ENCODE measurements around the gene PRSS2. TPM values are rescaled to one million over a fixed set of nuclear protein-coding genes. Genes with fewer than 3 reads are reported as not detected.

The PRSS2 gene
- total RNA-seq, 2 experiments from 2014 or later, result not detected

DNA sequence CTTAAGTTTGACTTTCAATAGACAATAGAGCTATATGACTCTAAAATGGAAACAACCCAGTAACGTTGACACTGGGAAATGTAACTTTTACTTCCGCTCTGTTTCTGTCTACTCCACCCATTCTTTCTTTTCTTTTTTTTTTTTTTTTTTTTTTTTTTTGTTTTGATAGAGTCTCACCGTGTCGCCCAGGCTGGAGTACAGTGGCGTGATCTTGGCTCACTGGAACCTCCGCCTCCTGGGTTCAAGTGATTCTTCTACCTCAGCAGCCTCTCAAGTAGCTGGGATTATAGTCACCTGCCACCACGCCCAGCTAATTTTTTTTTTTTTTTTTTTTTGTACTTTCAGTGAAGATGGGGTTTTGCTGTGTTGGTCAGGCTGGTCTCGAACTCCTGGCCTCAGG is 13.9 kb downstream of the PRSS2 start:
- peak overlapping the region; percentile 71 for H3K4me3 Mint-ChIP-seq
- no peaks in the 10 kb centered on the region for H3K27me3 Mint-ChIP-seq
- peaks cover 18% of the 10 kb centered on the region for H3K4me1 Mint-ChIP-seq
- ChIA-PET POLR2A (interaction anchor here (1.0 to 21.1 kb wide), 5 partner anchors 22 to 249 kb away, joined by 3 to 2273 read pairs (median 16); no protein-coding TSS in a partner anchor), CTCF (interaction anchor here (0.6 to 12.9 kb wide), 8 partner anchors 13 to 591 kb away, joined by 3 to 300 read pairs (median 8); no protein-coding TSS in a partner anchor)
- DNase-seq, result peak; percentile 59
- H3K9me3 Mint-ChIP-seq, result no peaks in the 10 kb centered on the region
- H3K27ac Mint-ChIP-seq, result peak overlapping the region; percentile 89
- peaks cover 30% of the 10 kb centered on the region for H3K36me3 Mint-ChIP-seq (ENCODE audit: low read depth)

DNA sequence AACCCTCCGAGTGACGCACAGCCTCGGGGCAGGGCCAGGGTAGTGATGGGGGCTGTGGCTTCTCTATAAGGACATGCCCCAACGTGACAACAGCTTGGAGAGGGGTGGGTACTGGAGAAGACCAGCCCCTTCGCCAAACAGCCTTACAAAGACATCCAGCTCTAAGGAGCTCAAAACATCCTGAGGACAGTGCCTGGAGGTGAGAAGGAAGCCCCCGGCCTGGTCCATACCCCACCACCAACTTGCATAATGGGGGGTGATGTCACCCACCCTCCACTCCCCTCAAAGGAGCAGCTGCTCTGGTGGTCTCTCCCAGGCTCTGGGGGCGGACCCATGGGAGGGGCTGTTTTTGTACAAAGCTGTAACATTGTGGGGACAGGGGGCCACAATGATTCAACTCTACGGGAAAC is 15.1 kb downstream of the PRSS2 start:
- Mint-ChIP-seq H3K36me3 (ENCODE audit: low read depth) (peaks cover 41% of the 10 kb centered on the region), H3K27ac (peak overlapping the region; percentile 89), H3K4me3 (peak overlapping the region; percentile 71), H3K27me3 (no peaks in the 10 kb centered on the region), H3K4me1 (peaks cover 24% of the 10 kb centered on the region), H3K9me3 (no peaks in the 10 kb centered on the region)
- CTCF ChIA-PET, result interaction anchor here (1.4 to 12.9 kb wide), 4 partner anchors 12 to 250 kb away, joined by 4 to 300 read pairs (median 23); no protein-coding TSS in a partner anchor
- peak; percentile 84 for DNase-seq
- POLR2A ChIA-PET, result interaction anchor here (1.0 to 21.1 kb wide), 5 partner anchors 14 to 322 kb away, joined by 3 to 2273 read pairs (median 16); partner anchors contain the start of gene PRSS2

DNA sequence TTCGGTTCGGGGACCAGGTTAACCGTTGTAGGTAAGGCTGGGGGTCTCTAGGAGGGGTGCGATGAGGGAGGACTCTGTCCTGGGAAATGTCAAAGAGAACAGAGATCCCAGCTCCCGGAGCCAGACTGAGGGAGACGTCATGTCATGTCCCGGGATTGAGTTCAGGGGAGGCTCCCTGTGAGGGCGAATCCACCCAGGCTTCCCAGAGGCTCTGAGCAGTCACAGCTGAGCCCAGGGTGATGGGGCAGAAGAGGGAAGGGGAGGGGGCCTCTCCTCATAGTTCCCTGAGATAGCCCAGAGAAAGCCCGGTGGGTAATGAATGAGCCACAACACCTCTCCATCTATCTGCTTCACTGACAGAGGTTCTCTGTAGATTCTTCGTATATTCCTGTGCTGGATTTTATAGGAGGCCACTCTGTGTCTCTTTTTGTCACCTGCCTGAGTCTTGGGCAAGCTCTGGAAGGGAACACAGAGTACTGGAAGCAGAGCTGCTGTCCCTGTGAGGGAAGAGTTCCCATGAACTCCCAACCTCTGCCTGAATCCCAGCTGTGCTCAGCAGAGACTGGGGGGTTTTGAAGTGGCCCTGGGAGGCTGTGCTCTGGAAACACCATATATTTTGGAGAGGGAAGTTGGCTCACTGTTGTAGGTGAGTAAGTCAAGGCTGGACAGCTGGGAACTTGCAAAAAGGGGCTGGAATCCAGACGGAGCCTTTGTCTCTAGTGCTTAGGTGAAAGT is 16.4 kb downstream of the PRSS2 start:
- ChIA-PET POLR2A (interaction anchor here (0.8 to 21.1 kb wide), 8 partner anchors 20 to 479 kb away, joined by 3 to 2273 read pairs (median 4); no protein-coding TSS in a partner anchor), CTCF (interaction anchor here (0.5 to 12.9 kb wide), 4 partner anchors 9 to 460 kb away, joined by 3 to 300 read pairs (median 4); no protein-coding TSS in a partner anchor)
- Mint-ChIP-seq H3K4me1 (peaks cover 32% of the 10 kb centered on the region), H3K9me3 (no peaks in the 10 kb centered on the region), H3K27ac (peak overlapping the region; percentile 89), H3K27me3 (no peaks in the 10 kb centered on the region), H3K36me3 (ENCODE audit: low read depth) (peaks cover 54% of the 10 kb centered on the region), H3K4me3 (peak overlapping the region; percentile 93)
- DNase-seq, result no peak

DNA sequence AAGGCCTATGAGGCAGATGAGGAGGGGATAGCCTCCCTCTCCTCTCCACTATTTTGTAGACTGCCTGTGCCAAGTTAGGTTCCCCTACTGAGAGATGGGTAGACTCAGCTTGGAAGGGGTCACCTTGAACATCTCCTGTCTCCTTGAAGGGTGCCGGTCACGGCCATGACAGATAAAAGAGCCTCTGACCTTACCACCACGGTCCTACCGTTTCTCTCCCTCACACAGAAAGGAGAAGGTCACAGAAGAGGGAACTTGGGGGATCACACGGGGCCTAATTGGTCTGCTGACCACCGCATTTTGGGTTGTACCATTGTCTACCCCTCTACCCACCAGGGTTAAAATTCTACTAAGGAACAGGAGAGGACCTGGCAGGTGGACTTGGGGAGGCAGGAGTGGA is 17.0 kb downstream of the PRSS2 start:
- POLR2A ChIA-PET, result interaction anchor here (0.8 to 21.1 kb wide), 10 partner anchors 19 to 479 kb away, joined by 3 to 2273 read pairs (median 4); no protein-coding TSS in a partner anchor
- Mint-ChIP-seq H3K9me3 (no peaks in the 10 kb centered on the region), H3K27ac (peak overlapping the region; percentile 89), H3K4me3 (peak overlapping the region; percentile 93), H3K4me1 (peaks cover 33% of the 10 kb centered on the region), H3K36me3 (ENCODE audit: low read depth) (peaks cover 60% of the 10 kb centered on the region), H3K27me3 (no peaks in the 10 kb centered on the region)
- CTCF ChIA-PET, result interaction anchor here (0.5 to 12.9 kb wide), 4 partner anchors 9 to 461 kb away, joined by 3 to 300 read pairs (median 4); no protein-coding TSS in a partner anchor
- DNase-seq, result no peak

DNA sequence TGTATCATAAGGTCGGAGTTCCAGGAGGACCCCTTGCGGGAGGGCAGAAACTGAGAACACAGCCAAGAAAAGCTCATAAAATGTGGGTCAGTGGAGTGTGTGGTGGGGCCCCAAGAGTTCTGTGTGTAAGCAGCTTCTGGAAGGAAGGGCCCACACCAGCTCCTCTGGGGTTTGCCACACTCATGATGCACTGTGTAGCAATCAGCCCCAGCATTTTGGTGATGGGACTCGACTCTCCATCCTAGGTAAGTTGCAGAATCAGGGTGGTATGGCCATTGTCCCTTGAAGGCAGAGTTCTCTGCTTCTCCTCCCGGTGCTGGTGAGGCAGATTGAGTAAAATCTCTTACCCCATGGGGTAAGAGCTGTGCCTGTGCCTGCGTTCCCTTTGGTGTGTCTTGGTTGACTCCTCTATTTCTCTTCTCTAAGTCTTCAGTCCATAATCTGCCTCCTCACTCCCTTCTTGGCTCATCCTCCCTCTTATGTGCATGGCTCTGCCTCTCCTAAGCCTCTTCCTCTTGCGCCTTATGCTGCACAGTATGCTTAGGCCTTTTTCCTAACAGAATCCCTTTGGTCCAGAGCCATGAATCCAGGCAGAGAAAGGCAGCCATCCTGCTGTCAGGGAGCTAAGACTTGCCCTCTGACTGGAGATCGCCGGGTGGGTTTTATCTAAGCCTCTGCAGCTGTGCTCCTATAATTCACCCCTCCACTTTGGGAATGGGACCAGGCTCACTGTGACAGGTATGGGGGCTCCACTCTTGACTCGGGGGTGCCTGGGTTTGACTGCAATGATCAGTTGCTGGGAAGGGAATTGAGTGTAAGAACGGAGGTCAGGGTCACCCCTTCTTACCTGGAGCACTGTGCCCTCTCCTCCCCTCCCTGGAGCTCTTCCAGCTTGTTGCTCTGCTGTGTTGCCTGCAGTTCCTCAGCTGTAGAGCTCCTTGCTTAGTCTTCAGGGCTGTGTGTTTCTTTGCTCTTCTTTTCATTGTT is 17.8 kb downstream of the PRSS2 start:
- peaks cover 36% of the 10 kb centered on the region for H3K4me1 Mint-ChIP-seq
- CTCF ChIA-PET, result interaction anchor here (1.1 to 12.9 kb wide), 5 partner anchors 8 to 74 kb away, joined by 3 to 300 read pairs (median 3); no protein-coding TSS in a partner anchor
- H3K27me3 Mint-ChIP-seq, result no peaks in the 10 kb centered on the region
- H3K4me3 Mint-ChIP-seq, result peak overlapping the region; percentile 93
- peak overlapping the region; percentile 89 for H3K27ac Mint-ChIP-seq
- DNase-seq, result no peak
- H3K9me3 Mint-ChIP-seq, result no peaks in the 10 kb centered on the region
- POLR2A ChIA-PET, result interaction anchor here (0.6 to 21.1 kb wide), 14 partner anchors 18 to 480 kb away, joined by 3 to 2273 read pairs (median 3); no protein-coding TSS in a partner anchor
- H3K36me3 Mint-ChIP-seq (ENCODE audit: low read depth), result peaks cover 66% of the 10 kb centered on the region

DNA sequence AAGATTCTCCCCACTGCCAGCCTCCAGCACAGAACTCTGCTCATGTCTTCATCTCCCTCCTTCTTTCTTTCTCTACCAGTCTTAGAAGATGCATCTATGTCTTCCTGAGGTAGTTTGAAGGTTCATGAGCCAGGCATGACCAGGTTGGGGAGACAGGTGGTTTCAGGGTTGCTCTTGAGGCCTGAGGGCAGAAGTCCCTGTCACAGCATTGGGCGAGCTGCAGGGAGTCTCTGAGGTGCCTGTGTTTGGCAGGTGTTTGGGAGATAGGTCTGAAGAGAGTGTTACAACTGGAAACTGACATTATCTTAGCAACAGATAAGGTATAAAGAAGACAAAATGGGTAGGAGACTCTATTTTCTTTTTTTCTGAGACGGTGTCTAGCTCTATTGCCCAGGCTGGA is 18.7 kb downstream of the PRSS2 start:
- peak overlapping the region; percentile 89 for H3K27ac Mint-ChIP-seq
- H3K27me3 Mint-ChIP-seq, result no peaks in the 10 kb centered on the region
- no peak for DNase-seq
- ChIA-PET POLR2A (interaction anchor here (0.7 to 21.1 kb wide), 8 partner anchors 17 to 481 kb away, joined by 3 to 2273 read pairs (median 3); no protein-coding TSS in a partner anchor), CTCF (interaction anchor here (1.1 to 12.9 kb wide), 3 partner anchors 9 to 74 kb away, joined by 3 to 300 read pairs (median 4); no protein-coding TSS in a partner anchor)
- H3K4me3 Mint-ChIP-seq, result peak overlapping the region; percentile 93
- H3K4me1 Mint-ChIP-seq, result peaks cover 42% of the 10 kb centered on the region
- peaks cover 72% of the 10 kb centered on the region for H3K36me3 Mint-ChIP-seq (ENCODE audit: low read depth)
- no peaks in the 10 kb centered on the region for H3K9me3 Mint-ChIP-seq

DNA sequence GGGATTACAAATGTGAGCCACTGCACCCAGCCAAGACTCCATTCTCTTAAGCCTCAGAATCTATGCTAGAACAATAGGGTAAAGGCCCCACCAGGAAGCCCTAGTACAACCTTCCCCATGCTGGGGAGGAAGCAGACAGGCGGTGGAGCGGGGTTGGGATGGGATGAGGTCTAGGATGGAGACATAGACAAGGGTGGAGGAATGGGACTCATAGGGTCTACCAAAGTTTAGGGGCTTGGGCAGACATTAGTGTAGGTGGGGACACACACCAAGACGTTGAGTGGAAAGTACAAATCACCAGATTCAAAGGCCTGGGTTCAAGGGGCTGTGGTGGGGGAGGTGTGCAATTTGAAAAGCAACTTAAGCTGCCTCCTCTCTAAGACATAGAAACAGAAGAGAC is 19.3 kb downstream of the PRSS2 start:
- Mint-ChIP-seq H3K36me3 (ENCODE audit: low read depth) (peaks cover 72% of the 10 kb centered on the region), H3K27ac (peak overlapping the region; percentile 89), H3K9me3 (no peaks in the 10 kb centered on the region), H3K27me3 (no peaks in the 10 kb centered on the region), H3K4me1 (peaks cover 46% of the 10 kb centered on the region), H3K4me3 (peak overlapping the region; percentile 93)
- POLR2A ChIA-PET, result interaction anchor here (0.8 to 21.1 kb wide), 5 partner anchors 17 to 470 kb away, joined by 3 to 2273 read pairs (median 5); no protein-coding TSS in a partner anchor
- no peak for DNase-seq
- CTCF ChIA-PET, result interaction anchor here (1.5 to 12.9 kb wide), 2 partner anchors 9 to 21 kb away, joined by 4 to 300 read pairs; no protein-coding TSS in a partner anchor

DNA sequence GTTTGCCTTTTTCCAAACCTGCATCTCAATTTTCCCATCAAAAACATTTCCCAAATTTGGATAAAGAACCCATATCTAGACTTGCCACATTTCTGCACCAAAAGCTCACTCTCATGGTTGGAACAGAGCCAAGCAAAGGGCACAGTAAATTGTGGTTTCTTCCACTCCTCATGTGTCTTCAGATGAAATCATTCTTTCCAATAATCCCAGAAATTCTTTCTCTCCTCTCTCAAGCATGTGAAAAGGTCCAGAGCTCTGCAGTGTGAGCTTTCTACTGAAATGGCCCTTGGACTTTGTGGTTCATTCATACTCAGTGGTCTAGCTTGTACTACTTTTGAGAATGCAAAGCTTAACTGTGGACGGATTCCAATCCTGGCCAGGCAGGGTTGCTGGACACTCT is 19.8 kb downstream of the PRSS2 start:
- CTCF ChIA-PET, result interaction anchor here (12.9 kb wide), 1 partner anchor 20 kb away, joined by 300 read pairs; no protein-coding TSS in a partner anchor
- peaks cover 50% of the 10 kb centered on the region for H3K4me1 Mint-ChIP-seq

DNA sequence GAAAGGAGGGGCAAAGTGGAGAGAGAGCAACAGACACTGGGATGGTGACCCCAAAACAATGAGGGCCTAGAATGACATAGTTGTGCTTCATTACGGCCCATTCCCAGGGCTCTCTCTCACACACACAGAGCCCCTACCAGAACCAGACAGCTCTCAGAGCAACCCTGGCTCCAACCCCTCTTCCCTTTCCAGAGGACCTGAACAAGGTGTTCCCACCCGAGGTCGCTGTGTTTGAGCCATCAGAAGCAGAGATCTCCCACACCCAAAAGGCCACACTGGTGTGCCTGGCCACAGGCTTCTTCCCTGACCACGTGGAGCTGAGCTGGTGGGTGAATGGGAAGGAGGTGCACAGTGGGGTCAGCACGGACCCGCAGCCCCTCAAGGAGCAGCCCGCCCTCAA is 20.7 kb downstream of the PRSS2 start:
- H3K27ac Mint-ChIP-seq, result peak overlapping the region; percentile 89
- H3K27me3 Mint-ChIP-seq, result no peaks in the 10 kb centered on the region
- H3K4me1 Mint-ChIP-seq, result peaks cover 51% of the 10 kb centered on the region
- ChIA-PET POLR2A (interaction anchor here (1.9 to 21.1 kb wide), 2 partner anchors 15 to 256 kb away, joined by 5 to 2273 read pairs; no protein-coding TSS in a partner anchor), CTCF (interaction anchor here (12.9 kb wide), 1 partner anchor 19 kb away, joined by 300 read pairs; no protein-coding TSS in a partner anchor)
- H3K36me3 Mint-ChIP-seq (ENCODE audit: low read depth), result peaks cover 82% of the 10 kb centered on the region
- H3K4me3 Mint-ChIP-seq, result peak overlapping the region; percentile 93
- H3K9me3 Mint-ChIP-seq, result no peaks in the 10 kb centered on the region
- no peak for DNase-seq

More for the DNA sequence above, 19.8 kb downstream of the PRSS2 start:
- peak overlapping the region; percentile 93 for H3K4me3 Mint-ChIP-seq
- POLR2A ChIA-PET, result interaction anchor here (0.8 to 21.1 kb wide), 5 partner anchors 16 to 470 kb away, joined by 3 to 2273 read pairs (median 5); no protein-coding TSS in a partner anchor
- H3K27ac Mint-ChIP-seq, result peak overlapping the region; percentile 89
- H3K27me3 Mint-ChIP-seq, result no peaks in the 10 kb centered on the region
- DNase-seq, result no peak
- no peaks in the 10 kb centered on the region for H3K9me3 Mint-ChIP-seq
- peaks cover 75% of the 10 kb centered on the region for H3K36me3 Mint-ChIP-seq (ENCODE audit: low read depth)

DNA sequence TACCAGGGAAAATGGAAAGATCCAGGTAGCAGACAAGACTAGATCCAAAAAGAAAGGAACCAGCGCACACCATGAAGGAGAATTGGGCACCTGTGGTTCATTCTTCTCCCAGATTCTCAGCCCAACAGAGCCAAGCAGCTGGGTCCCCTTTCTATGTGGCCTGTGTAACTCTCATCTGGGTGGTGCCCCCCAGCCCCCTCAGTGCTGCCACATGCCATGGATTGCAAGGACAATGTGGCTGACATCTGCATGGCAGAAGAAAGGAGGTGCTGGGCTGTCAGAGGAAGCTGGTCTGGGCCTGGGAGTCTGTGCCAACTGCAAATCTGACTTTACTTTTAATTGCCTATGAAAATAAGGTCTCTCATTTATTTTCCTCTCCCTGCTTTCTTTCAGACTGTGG is 21.4 kb downstream of the PRSS2 start:
- DNase-seq, result no peak
- Mint-ChIP-seq H3K36me3 (ENCODE audit: low read depth) (peaks cover 83% of the 10 kb centered on the region), H3K27ac (peak overlapping the region; percentile 89), H3K9me3 (no peaks in the 10 kb centered on the region), H3K4me3 (peak overlapping the region; percentile 93), H3K4me1 (peaks cover 51% of the 10 kb centered on the region), H3K27me3 (no peaks in the 10 kb centered on the region)
- ChIA-PET CTCF (interaction anchor here (0.8 to 12.9 kb wide), 2 partner anchors 13 to 19 kb away, joined by 3 to 300 read pairs; no protein-coding TSS in a partner anchor), POLR2A (interaction anchor here (0.9 to 21.1 kb wide), 3 partner anchors 15 to 493 kb away, joined by 3 to 2273 read pairs (median 5); no protein-coding TSS in a partner anchor)

DNA sequence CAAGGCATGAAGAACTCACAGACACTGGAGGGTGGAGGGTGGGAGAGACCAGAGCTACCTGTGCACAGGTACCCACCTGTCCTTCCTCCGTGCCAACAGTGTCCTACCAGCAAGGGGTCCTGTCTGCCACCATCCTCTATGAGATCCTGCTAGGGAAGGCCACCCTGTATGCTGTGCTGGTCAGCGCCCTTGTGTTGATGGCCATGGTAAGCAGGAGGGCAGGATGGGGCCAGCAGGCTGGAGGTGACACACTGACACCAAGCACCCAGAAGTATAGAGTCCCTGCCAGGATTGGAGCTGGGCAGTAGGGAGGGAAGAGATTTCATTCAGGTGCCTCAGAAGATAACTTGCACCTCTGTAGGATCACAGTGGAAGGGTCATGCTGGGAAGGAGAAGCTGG is 21.8 kb downstream of the PRSS2 start:
- Mint-ChIP-seq H3K27ac (peak overlapping the region; percentile 89), H3K27me3 (no peaks in the 10 kb centered on the region), H3K36me3 (ENCODE audit: low read depth) (peaks cover 83% of the 10 kb centered on the region)

More for the DNA sequence above, 21.8 kb downstream of the PRSS2 start:
- ChIA-PET POLR2A (interaction anchor here (0.9 to 21.1 kb wide), 3 partner anchors 14 to 494 kb away, joined by 3 to 2273 read pairs (median 4); no protein-coding TSS in a partner anchor), CTCF (interaction anchor here (0.8 to 12.9 kb wide), 2 partner anchors 12 to 18 kb away, joined by 3 to 300 read pairs; no protein-coding TSS in a partner anchor)
- peak overlapping the region; percentile 93 for H3K4me3 Mint-ChIP-seq
- DNase-seq, result no peak
- H3K9me3 Mint-ChIP-seq, result no peaks in the 10 kb centered on the region
- H3K4me1 Mint-ChIP-seq, result peaks cover 51% of the 10 kb centered on the region
